ENCODE results near the gene CCDC50.

DNA sequence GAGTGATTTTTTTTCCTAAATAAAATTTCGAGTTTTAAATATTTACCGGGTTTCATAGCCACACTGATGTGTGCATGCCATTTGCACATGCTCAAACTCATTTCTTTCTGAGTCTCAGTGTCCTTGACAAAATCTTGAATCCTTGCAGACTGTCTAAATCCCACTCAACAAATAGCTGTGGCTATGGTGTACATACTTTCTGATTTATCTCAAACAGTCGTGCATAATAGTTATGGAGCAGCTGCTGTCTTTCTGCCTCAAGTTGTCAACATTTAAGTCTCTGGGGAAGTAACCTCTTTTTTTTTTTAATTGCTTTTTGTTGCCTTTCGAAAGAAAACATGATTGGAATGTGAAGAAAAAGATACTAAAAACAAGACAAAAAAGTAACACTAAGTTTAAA lies 53.9 kb downstream of the CCDC50 start:
- no peak for TF ChIP-seq EZH2 (IDR thresholded peaks at IDR 0.05; ENCODE audit: low read length, unreplicated experiment)
- TF ChIP-seq, protein P1, sequence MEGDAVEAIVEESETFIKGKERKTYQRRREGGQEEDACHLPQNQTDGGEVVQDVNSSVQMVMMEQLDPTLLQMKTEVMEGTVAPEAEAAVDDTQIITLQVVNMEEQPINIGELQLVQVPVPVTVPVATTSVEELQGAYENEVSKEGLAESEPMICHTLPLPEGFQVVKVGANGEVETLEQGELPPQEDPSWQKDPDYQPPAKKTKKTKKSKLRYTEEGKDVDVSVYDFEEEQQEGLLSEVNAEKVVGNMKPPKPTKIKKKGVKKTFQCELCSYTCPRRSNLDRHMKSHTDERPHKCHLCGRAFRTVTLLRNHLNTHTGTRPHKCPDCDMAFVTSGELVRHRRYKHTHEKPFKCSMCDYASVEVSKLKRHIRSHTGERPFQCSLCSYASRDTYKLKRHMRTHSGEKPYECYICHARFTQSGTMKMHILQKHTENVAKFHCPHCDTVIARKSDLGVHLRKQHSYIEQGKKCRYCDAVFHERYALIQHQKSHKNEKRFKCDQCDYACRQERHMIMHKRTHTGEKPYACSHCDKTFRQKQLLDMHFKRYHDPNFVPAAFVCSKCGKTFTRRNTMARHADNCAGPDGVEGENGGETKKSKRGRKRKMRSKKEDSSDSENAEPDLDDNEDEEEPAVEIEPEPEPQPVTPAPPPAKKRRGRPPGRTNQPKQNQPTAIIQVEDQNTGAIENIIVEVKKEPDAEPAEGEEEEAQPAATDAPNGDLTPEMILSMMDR (conservative IDR thresholded peaks at IDR 0.05; ENCODE audit: low read depth, low read length) = no peak
- TF ChIP-seq EZH2phosphoT487 (IDR thresholded peaks at IDR 0.05; ENCODE audit: borderline replicate concordance, low read length) = no peak
